OCI-LY3 (cell line): ENCODE data around the gene RASGRF2.

Source experiments
- EZH2phosphoT487 ChIP-seq: fragments of 200-600 bp; shearing (Covaris generic); IDR thresholded peaks from 2 replicates; pipeline ENCODE4 v1.6.1; 2018; ENCODE audit warnings: antibody characterized with exemption, mixed run types, low read depth
- TF ChIP-seq, protein P1 (sequence below): fragments of 200-600, 300-600 bp; sonication (generic); IDR thresholded peaks from 2 replicates; pipeline ENCODE4 v1.5.1; 2014; ENCODE audit warnings: antibody characterized with exemption, low read length, low read depth

DNA sequence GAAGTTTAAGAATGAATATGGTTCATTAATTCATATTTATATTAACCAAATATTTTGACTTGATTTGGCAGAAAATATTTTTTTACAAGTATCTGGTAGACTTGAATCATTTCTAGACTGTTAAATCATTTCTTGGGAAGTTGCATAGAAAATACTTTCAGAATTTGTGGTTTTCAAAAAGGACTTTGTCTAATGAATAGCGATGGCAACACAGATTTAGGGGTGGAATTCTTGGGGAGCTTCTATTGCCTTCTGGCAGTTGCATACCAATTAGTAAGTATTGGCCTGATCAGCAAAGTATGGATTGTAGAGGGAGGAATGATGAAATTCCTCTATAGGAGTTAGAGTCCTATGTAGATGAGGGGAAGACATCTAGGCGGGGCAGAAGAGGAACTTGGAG, 204.3 kb downstream of the RASGRF2 start:
- TF ChIP-seq, protein P1, sequence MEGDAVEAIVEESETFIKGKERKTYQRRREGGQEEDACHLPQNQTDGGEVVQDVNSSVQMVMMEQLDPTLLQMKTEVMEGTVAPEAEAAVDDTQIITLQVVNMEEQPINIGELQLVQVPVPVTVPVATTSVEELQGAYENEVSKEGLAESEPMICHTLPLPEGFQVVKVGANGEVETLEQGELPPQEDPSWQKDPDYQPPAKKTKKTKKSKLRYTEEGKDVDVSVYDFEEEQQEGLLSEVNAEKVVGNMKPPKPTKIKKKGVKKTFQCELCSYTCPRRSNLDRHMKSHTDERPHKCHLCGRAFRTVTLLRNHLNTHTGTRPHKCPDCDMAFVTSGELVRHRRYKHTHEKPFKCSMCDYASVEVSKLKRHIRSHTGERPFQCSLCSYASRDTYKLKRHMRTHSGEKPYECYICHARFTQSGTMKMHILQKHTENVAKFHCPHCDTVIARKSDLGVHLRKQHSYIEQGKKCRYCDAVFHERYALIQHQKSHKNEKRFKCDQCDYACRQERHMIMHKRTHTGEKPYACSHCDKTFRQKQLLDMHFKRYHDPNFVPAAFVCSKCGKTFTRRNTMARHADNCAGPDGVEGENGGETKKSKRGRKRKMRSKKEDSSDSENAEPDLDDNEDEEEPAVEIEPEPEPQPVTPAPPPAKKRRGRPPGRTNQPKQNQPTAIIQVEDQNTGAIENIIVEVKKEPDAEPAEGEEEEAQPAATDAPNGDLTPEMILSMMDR = no peak
- TF ChIP-seq EZH2phosphoT487 = no peak
